Lung (tissue), 16 donors: ENCODE results near the gene C17orf50. TPM values are rescaled to one million over a fixed set of nuclear protein-coding genes. Genes with fewer than 3 reads are reported as not detected.
A peak's percentile ranks its signal among the peaks of the same experiment; 100 is the strongest.

Experiments
- ATAC-seq: fragments of 200-7000 bp; cut with Tn5 transposase; one replicate; pipeline ENCODE4 v1.9.1; 2020; ENCODE audit warnings: moderate number of reproducible peaks; ENCODE audit not compliant: insufficient read depth, low FRiP score
- DNase-seq, 3 donors: peaks; one replicate each; pipeline ENCODE4 v3.0.0-alpha.2; 2013 to 2017
- H3K27ac ChIP-seq, 2 donors: one replicate each; pipeline ENCODE4 v1.5.1; 2013; ENCODE audit warnings: mild to moderate bottlenecking in 2 of 2, moderate library complexity in 2 of 2, control low read depth in 1 of 2, inconsistent platforms in 1 of 2, low read depth in 1 of 2, low read length in 1 of 2
- H3K27me3 ChIP-seq, 3 donors: one replicate each; pipeline ENCODE4 v1.5.1; 2013; ENCODE audit warnings: low read length in 2 of 3; ENCODE audit not compliant: control insufficient read depth in 3 of 3, insufficient read depth in 3 of 3
- H3K36me3 ChIP-seq, 4 donors: one replicate each; pipeline ENCODE4 v1.5.1; 2013; ENCODE audit warnings: low read length in 4 of 4, mild to moderate bottlenecking in 1 of 4, moderate library complexity in 1 of 4; ENCODE audit not compliant: control insufficient read depth in 4 of 4, insufficient read depth in 4 of 4
- H3K4me1 ChIP-seq, 5 donors: one replicate each; pipeline ENCODE4 v1.5.1; 2013; ENCODE audit warnings: low read length in 5 of 5, mild to moderate bottlenecking in 2 of 5, moderate library complexity in 1 of 5; ENCODE audit not compliant: control insufficient read depth in 5 of 5, insufficient read depth in 5 of 5
- H3K4me3 ChIP-seq: one replicate; pipeline ENCODE4 v1.5.1; 2013; ENCODE audit warnings: mild to moderate bottlenecking, control low read depth, moderate library complexity
- H3K9ac ChIP-seq, 2 donors: one replicate each; pipeline ENCODE4 v1.5.1; 2013; ENCODE audit warnings: low read length in 2 of 2, control low read depth in 1 of 2; ENCODE audit not compliant: insufficient read depth in 1 of 2
- H3K9me3 ChIP-seq, 4 donors: one replicate each; pipeline ENCODE4 v1.5.1; 2013; ENCODE audit warnings: low read length in 3 of 4, mild to moderate bottlenecking in 1 of 4, moderate library complexity in 1 of 4; ENCODE audit not compliant: control insufficient read depth in 4 of 4, insufficient read depth in 3 of 4
- CTCF ChIP-seq: IDR thresholded peaks from 2 replicates; pipeline ENCODE4 v1.5.1; 2012; ENCODE audit warnings: mild to moderate bottlenecking; ENCODE audit errors: control extremely low read depth, extremely low read depth
- WGBS, 2 donors: extraction: QIAGEN DNeasy Blood & Tissue Kit; methylation state at CpG; one replicate each; pipeline ENCODE4 v1.1.7; 2013; 5-methylcytosine and 5-hydroxymethylcytosine counted together
- long read RNA-seq, 5 donors: transcript quantifications; one replicate each; lab custom pipeline, GENCODE V29; 2026
- polyA plus RNA-seq, 2 donors: library from polyadenylated mRNA; stranded (reverse); fragments of 200-250 nt; gene quantifications; one replicate each; pipeline ENCODE4 v1.2.1, GENCODE V29; 2013
- total RNA-seq, 2 donors: library from RNA; depleted of rRNA in 1 of 2; stranded (reverse); fragments of >200 nt in 1 of 2; gene quantifications; one replicate each; pipeline ENCODE4 v1.2.1, GENCODE V29; 2014 to 2021
- donor health status: control.
- donor health status: control.
- donor health status: Bipolar disorder and iron deficiency.
- donor health status: healthy.
- donor health status: DM: yes; HTN: yes; CAD: no.

Gene C17orf50
- under 1 TPM in 1 of 2 donors, not detected in 1; 0.40 TPM for total RNA-seq
- polyA plus RNA-seq: under 1 TPM; 0.18 to 0.26 TPM
- long read RNA-seq, donor 1: 0 reads
- long read RNA-seq, donor 2: 0 reads
- long read RNA-seq, donor 3: 0 reads
- long read RNA-seq, donor 4: 0 reads
- long read RNA-seq, donor 5: 0 reads

GRCh38 chr17:35760587-35760986 lies at the start of gene C17orf50:
Gene C17orf50, plus strand, starts transcription at chr17:35760887. Its CDS starts 55 bp downstream, at chr17:35760942.
- Histone ChIP-seq H3K27ac (no peak within 1 kb of the TSS), H3K9ac (no peak within 1 kb of the TSS), H3K9me3 (no peaks in the 10 kb centered on the region), H3K4me3 (no peak within 1 kb of the TSS), H3K36me3 (no peaks in the 10 kb centered on the region), H3K4me1 (peaks cover 0 to 15% (median 0%) of the 10 kb centered on the region in 5 donors), H3K27me3 (no peaks in the 10 kb centered on the region)
- WGBS, 2 donors: 85 to 97% methylated on average over 1 of the region's 1 CpG
- no peak for TF ChIP-seq CTCF
- ATAC-seq (no peak), DNase-seq (no peak)

- Histone ChIP-seq H3K9ac (no peak overlapping the region), H3K4me1 (peaks cover 7 to 30% (median 8%) of the 10 kb centered on the region in 5 donors), H3K36me3 (peaks cover 10 to 18% (median 13%) of the 10 kb centered on the region in 4 donors), H3K9me3 (no peaks in the 10 kb centered on the region), H3K27me3 (no peaks in the 10 kb centered on the region), H3K4me3 (no peak overlapping the region), H3K27ac (no peak overlapping the region)
- TF ChIP-seq CTCF: no peak
- DNase-seq: no peak
- 95 to 99% methylated on average over 2 of the region's 2 CpGs for WGBS, 2 donors
- ATAC-seq: no peak
Observed at GRCh38 chr17:35710950-35711349, 49.7 kb upstream of the C17orf50 start.

GRCh38 chr17:35713069-35713728 lies 47.5 kb upstream of the C17orf50 start:
- Histone ChIP-seq H3K36me3 (peaks cover 10 to 24% (median 16%) of the 10 kb centered on the region in 4 donors), H3K4me3 (no peak overlapping the region), H3K9me3 (no peaks in the 10 kb centered on the region), H3K9ac (no peak overlapping the region), H3K4me1 (peaks cover 8 to 37% (median 17%) of the 10 kb centered on the region in 5 donors), H3K27ac (peak overlapping the region in 1 of 2 donors; percentile 84), H3K27me3 (no peaks in the 10 kb centered on the region)
- DNase-seq (peak in 2 of 3 donors; percentile 33 to 61), ATAC-seq (no peak)
- TF ChIP-seq CTCF: no peak
- WGBS, 2 donors: 39 to 40% methylated on average over 7 of the region's 7 CpGs
